ENCODE data around the gene PTRHD1. TPM values are rescaled to one million over a fixed set of nuclear protein-coding genes. Genes with fewer than 3 reads are reported as not detected.
A peak's percentile ranks its signal among the peaks of the same experiment; 100 is the strongest.

The PTRHD1 gene
- polyA plus RNA-seq, 1 donor: 38.6 TPM

DNA sequence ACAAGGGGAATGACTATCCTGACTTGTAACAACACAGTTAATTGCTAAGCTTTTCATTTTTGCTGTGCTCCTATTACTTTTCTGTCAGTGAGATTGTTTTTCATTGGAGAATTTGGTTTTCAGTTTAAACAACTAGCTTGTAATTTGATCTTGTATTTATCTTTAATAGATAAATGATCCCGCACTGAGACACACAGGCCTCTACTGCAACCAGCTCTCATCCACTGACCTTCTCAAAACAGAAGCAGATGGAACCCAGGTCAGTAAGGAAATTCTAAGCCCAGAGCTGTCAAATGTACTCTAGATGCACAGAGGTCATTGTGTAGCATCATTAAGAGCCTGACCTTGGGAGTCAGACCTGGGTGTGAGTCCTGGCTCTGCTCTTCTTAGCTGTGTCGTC lies 30.7 kb downstream of the PTRHD1 start:
- no peak overlapping the region for H3K4me3 ChIP-seq (ENCODE audit: low read length)
- no peaks in the 10 kb centered on the region for H3K27me3 ChIP-seq (ENCODE audit: control insufficient read depth, insufficient read depth, low read length)
- H3K36me3 ChIP-seq (ENCODE audit: control insufficient read depth, insufficient read depth, low read length): peaks cover 55% of the 10 kb centered on the region
- no peak overlapping the region for H3K27ac ChIP-seq (ENCODE audit: low read length)
- no CpG with 5 or more reads among the region's 2 CpGs for WGBS (ENCODE audit: insufficient coverage, low lambda C conversion rate)
- no peak for DNase-seq
- no peaks in the 10 kb centered on the region for H3K9me3 ChIP-seq (ENCODE audit: control insufficient read depth, low read depth, low read length)
- no peaks in the 10 kb centered on the region for H3K4me1 ChIP-seq (ENCODE audit: control insufficient read depth, insufficient read depth, low read length)

- H3K27ac ChIP-seq (ENCODE audit: low read length): no peak overlapping the region
Measured at GRCh38 chr2:24761866-24762265, 31.3 kb downstream of the PTRHD1 start.

DNA sequence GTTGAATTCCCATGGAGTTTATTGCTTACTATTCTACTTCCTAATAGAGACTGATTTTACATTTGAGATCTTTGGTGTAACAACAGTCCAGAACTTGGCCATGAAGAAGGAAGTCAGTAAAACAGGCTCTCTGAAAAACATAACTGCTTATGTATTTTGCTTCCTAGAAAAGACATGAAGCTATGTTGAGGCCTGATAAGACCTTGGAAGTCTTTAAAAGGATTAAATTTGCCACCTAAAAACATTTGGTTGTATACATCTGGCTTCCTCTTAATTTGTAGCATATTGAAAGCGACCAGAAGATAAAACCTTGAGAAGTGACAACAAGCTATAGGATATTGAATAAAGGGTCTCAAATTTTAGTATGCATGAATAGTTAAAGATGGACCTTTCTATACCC lies 36.4 kb downstream of the PTRHD1 start:
- Histone ChIP-seq H3K36me3 (ENCODE audit: control insufficient read depth, insufficient read depth, low read length) (peaks cover 54% of the 10 kb centered on the region), H3K9me3 (ENCODE audit: control insufficient read depth, low read depth, low read length) (no peaks in the 10 kb centered on the region)

More at GRCh38 chr2:24761866-24762265, 31.3 kb downstream of the PTRHD1 start:
- H3K9me3 ChIP-seq (ENCODE audit: control insufficient read depth, low read depth, low read length): no peaks in the 10 kb centered on the region
- H3K36me3 ChIP-seq (ENCODE audit: control insufficient read depth, insufficient read depth, low read length): peaks cover 54% of the 10 kb centered on the region
- no peak overlapping the region for H3K4me3 ChIP-seq (ENCODE audit: low read length)
- H3K27me3 ChIP-seq (ENCODE audit: control insufficient read depth, insufficient read depth, low read length): no peaks in the 10 kb centered on the region
- DNase-seq: no peak
- no CpG with 5 or more reads among the region's 5 CpGs for WGBS (ENCODE audit: insufficient coverage, low lambda C conversion rate)
- H3K4me1 ChIP-seq (ENCODE audit: control insufficient read depth, insufficient read depth, low read length): no peaks in the 10 kb centered on the region

GRCh38 chr2:24754985-24755705 lies 38.0 kb downstream of the PTRHD1 start:
- Histone ChIP-seq H3K27me3 (ENCODE audit: control insufficient read depth, insufficient read depth, low read length) (no peaks in the 10 kb centered on the region), H3K27ac (ENCODE audit: low read length) (no peak overlapping the region), H3K9me3 (ENCODE audit: control insufficient read depth, low read depth, low read length) (no peaks in the 10 kb centered on the region), H3K36me3 (ENCODE audit: control insufficient read depth, insufficient read depth, low read length) (peaks cover 51% of the 10 kb centered on the region), H3K4me3 (ENCODE audit: low read length) (no peak overlapping the region), H3K4me1 (ENCODE audit: control insufficient read depth, insufficient read depth, low read length) (no peaks in the 10 kb centered on the region)
- no peak for DNase-seq
- WGBS (ENCODE audit: insufficient coverage, low lambda C conversion rate): no CpG with 5 or more reads among the region's 3 CpGs

More for the DNA sequence above, 36.4 kb downstream of the PTRHD1 start:
- H3K4me1 ChIP-seq (ENCODE audit: control insufficient read depth, insufficient read depth, low read length): no peaks in the 10 kb centered on the region
- H3K27ac ChIP-seq (ENCODE audit: low read length): no peak overlapping the region
- H3K4me3 ChIP-seq (ENCODE audit: low read length): no peak overlapping the region
- no peak for DNase-seq
- WGBS (ENCODE audit: insufficient coverage, low lambda C conversion rate): 86% methylated on average over 1 of the region's 1 CpG
- no peaks in the 10 kb centered on the region for H3K27me3 ChIP-seq (ENCODE audit: control insufficient read depth, insufficient read depth, low read length)

- Histone ChIP-seq H3K36me3 (ENCODE audit: control insufficient read depth, insufficient read depth, low read length) (peaks cover 34% of the 10 kb centered on the region), H3K27ac (ENCODE audit: low read length) (no peak overlapping the region), H3K9me3 (ENCODE audit: control insufficient read depth, low read depth, low read length) (no peaks in the 10 kb centered on the region), H3K4me1 (ENCODE audit: control insufficient read depth, insufficient read depth, low read length) (no peaks in the 10 kb centered on the region), H3K4me3 (ENCODE audit: low read length) (no peak overlapping the region), H3K27me3 (ENCODE audit: control insufficient read depth, insufficient read depth, low read length) (no peaks in the 10 kb centered on the region)
- DNase-seq: no peak
- WGBS (ENCODE audit: insufficient coverage, low lambda C conversion rate): no CpG with 5 or more reads among the region's 7 CpGs
Measured at GRCh38 chr2:24749069-24749691, 44.0 kb downstream of the PTRHD1 start.

GRCh38 chr2:24747299-24747698 lies 45.9 kb downstream of the PTRHD1 start:
- H3K9me3 ChIP-seq (ENCODE audit: control insufficient read depth, low read depth, low read length): no peaks in the 10 kb centered on the region
- no peaks in the 10 kb centered on the region for H3K27me3 ChIP-seq (ENCODE audit: control insufficient read depth, insufficient read depth, low read length)
- DNase-seq: no peak
- H3K4me1 ChIP-seq (ENCODE audit: control insufficient read depth, insufficient read depth, low read length): no peaks in the 10 kb centered on the region
- peaks cover 33% of the 10 kb centered on the region for H3K36me3 ChIP-seq (ENCODE audit: control insufficient read depth, insufficient read depth, low read length)
- no peak overlapping the region for H3K27ac ChIP-seq (ENCODE audit: low read length)
- no CpG with 5 or more reads among the region's 3 CpGs for WGBS (ENCODE audit: insufficient coverage, low lambda C conversion rate)
- no peak overlapping the region for H3K4me3 ChIP-seq (ENCODE audit: low read length)

GRCh38 chr2:24745825-24746224 lies 47.4 kb downstream of the PTRHD1 start:
- Histone ChIP-seq H3K36me3 (ENCODE audit: control insufficient read depth, insufficient read depth, low read length) (peaks cover 35% of the 10 kb centered on the region), H3K27ac (ENCODE audit: low read length) (no peak overlapping the region), H3K9me3 (ENCODE audit: control insufficient read depth, low read depth, low read length) (no peaks in the 10 kb centered on the region), H3K4me3 (ENCODE audit: low read length) (no peak overlapping the region), H3K27me3 (ENCODE audit: control insufficient read depth, insufficient read depth, low read length) (no peaks in the 10 kb centered on the region), H3K4me1 (ENCODE audit: control insufficient read depth, insufficient read depth, low read length) (no peaks in the 10 kb centered on the region)
- DNase-seq: no peak
- WGBS (ENCODE audit: insufficient coverage, low lambda C conversion rate): 100% methylated on average over 1 of the region's 2 CpGs

DNA sequence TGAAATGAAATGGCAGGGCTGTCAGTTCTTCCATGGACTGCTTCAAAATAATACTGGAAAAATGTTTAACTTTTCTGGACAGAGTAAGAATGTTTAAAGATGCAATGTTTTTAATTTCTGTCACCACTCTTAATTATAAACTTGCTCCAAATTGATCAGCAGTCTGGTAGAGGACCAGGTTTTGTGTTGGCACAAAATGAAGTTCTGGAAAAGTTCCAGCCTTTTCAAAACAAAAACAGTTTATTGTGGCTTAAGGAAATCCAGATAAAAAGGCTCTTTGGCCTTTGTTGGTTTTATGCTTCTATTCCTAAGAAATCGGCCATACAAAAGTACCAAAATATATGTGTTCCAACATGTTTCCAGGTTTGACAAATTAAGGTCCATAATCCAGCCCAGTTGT lies 48.8 kb downstream of the PTRHD1 start:
- H3K27ac ChIP-seq (ENCODE audit: low read length): no peak overlapping the region
- no peaks in the 10 kb centered on the region for H3K27me3 ChIP-seq (ENCODE audit: control insufficient read depth, insufficient read depth, low read length)
- no peaks in the 10 kb centered on the region for H3K9me3 ChIP-seq (ENCODE audit: control insufficient read depth, low read depth, low read length)
- H3K4me1 ChIP-seq (ENCODE audit: control insufficient read depth, insufficient read depth, low read length): no peaks in the 10 kb centered on the region
- peaks cover 34% of the 10 kb centered on the region for H3K36me3 ChIP-seq (ENCODE audit: control insufficient read depth, insufficient read depth, low read length)
- no CpG with 5 or more reads among the region's 1 CpG for WGBS (ENCODE audit: insufficient coverage, low lambda C conversion rate)
- no peak for DNase-seq
- no peak overlapping the region for H3K4me3 ChIP-seq (ENCODE audit: low read length)

- Histone ChIP-seq H3K27me3 (ENCODE audit: control insufficient read depth, insufficient read depth, low read length) (no peaks in the 10 kb centered on the region), H3K36me3 (ENCODE audit: control insufficient read depth, insufficient read depth, low read length) (peaks cover 31% of the 10 kb centered on the region), H3K27ac (ENCODE audit: low read length) (no peak overlapping the region), H3K4me3 (ENCODE audit: low read length) (no peak overlapping the region), H3K4me1 (ENCODE audit: control insufficient read depth, insufficient read depth, low read length) (no peaks in the 10 kb centered on the region), H3K9me3 (ENCODE audit: control insufficient read depth, low read depth, low read length) (no peaks in the 10 kb centered on the region)
- DNase-seq: no peak
- no CpG with 5 or more reads among the region's 3 CpGs for WGBS (ENCODE audit: insufficient coverage, low lambda C conversion rate)
Measured at GRCh38 chr2:24743924-24744323, 49.3 kb downstream of the PTRHD1 start.

GRCh38 chr2:24742730-24743129 lies 50.5 kb downstream of the PTRHD1 start:
- Histone ChIP-seq H3K27ac (ENCODE audit: low read length) (no peak overlapping the region), H3K27me3 (ENCODE audit: control insufficient read depth, insufficient read depth, low read length) (no peaks in the 10 kb centered on the region), H3K4me3 (ENCODE audit: low read length) (no peak overlapping the region), H3K9me3 (ENCODE audit: control insufficient read depth, low read depth, low read length) (no peaks in the 10 kb centered on the region), H3K36me3 (ENCODE audit: control insufficient read depth, insufficient read depth, low read length) (peaks cover 31% of the 10 kb centered on the region), H3K4me1 (ENCODE audit: control insufficient read depth, insufficient read depth, low read length) (no peaks in the 10 kb centered on the region)
- DNase-seq: no peak
- WGBS (ENCODE audit: insufficient coverage, low lambda C conversion rate): 100% methylated on average over 1 of the region's 1 CpG

DNA sequence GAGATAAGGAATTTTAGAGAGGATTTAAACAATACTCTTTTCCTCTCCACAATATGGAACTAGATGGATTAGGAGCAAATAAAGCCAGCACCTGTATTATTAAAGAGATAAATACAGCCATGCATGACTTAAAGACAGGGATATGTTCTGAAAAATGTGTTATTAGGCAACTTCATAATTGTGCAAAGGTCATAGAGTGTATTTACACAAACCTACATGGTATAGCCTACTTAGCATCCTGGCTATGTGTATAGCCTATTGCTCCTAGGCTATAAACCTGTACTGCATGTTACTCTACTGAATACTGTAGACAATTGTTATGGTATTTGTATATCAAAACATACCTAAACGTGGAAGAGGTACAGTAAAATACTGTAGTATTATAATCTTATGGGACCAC lies 53.0 kb downstream of the PTRHD1 start:
- Histone ChIP-seq H3K27ac (ENCODE audit: low read length) (no peak overlapping the region), H3K36me3 (ENCODE audit: control insufficient read depth, insufficient read depth, low read length) (peaks cover 29% of the 10 kb centered on the region), H3K27me3 (ENCODE audit: control insufficient read depth, insufficient read depth, low read length) (no peaks in the 10 kb centered on the region), H3K4me1 (ENCODE audit: control insufficient read depth, insufficient read depth, low read length) (no peaks in the 10 kb centered on the region), H3K9me3 (ENCODE audit: control insufficient read depth, low read depth, low read length) (no peaks in the 10 kb centered on the region), H3K4me3 (ENCODE audit: low read length) (no peak overlapping the region)
- WGBS (ENCODE audit: insufficient coverage, low lambda C conversion rate): no CpG with 5 or more reads among the region's 1 CpG
- DNase-seq: peak; percentile 12 to 46

All from large intestine (tissue), 3 donors.